HepG2 (cell line): ENCODE measurements around the gene DUS1L. TPM values are rescaled to one million over a fixed set of nuclear protein-coding genes. Genes with fewer than 3 reads are reported as not detected.

ENCODE experiments used
- KLF11 ChIP-seq: IDR thresholded peaks from 2 replicates; pipeline ENCODE4 v1.6.1; 2016; ENCODE audit warnings: missing compliant biosample characterization
- NFKBIZ ChIP-seq: IDR thresholded peaks from 2 replicates; pipeline ENCODE4 v1.6.1; 2018; ENCODE audit warnings: missing genetic modification reagents, missing compliant biosample characterization
- PLRG1 ChIP-seq: fragments of 450-650 bp; conservative IDR thresholded peaks from 2 replicates; pipeline ENCODE4 v1.6.1; 2016
- TBL1XR1 ChIP-seq: fragments of 150-350 bp; IDR thresholded peaks from 2 replicates; pipeline ENCODE4 v1.6.1; 2014; ENCODE audit warnings: borderline replicate concordance, low read length; ENCODE audit not compliant: partially characterized antibody
- XRCC5 ChIP-seq: fragments of 200-400 bp; formaldehyde crosslinking; optimal IDR thresholded peaks from 2 replicates; pipeline ENCODE3; 2017; ENCODE audit warnings: mild to moderate bottlenecking, low read length
- YY1 ChIP-seq: IDR thresholded peaks from 2 replicates; pipeline ENCODE4 v1.6.1; 2011; ENCODE audit warnings: low read length, low read depth, moderate library complexity, mild to moderate bottlenecking; ENCODE audit not compliant: insufficient read depth, insufficient replicate concordance
- ZIK1 ChIP-seq: sonication (generic); formaldehyde crosslinking; IDR thresholded peaks from 2 replicates; pipeline ENCODE4 v1.5.0; 2020; ENCODE audit warnings: mild to moderate bottlenecking, low read depth, missing genetic modification reagents, borderline replicate concordance
- ZKSCAN8 ChIP-seq: IDR thresholded peaks from 2 replicates; pipeline ENCODE4 v1.6.1; 2016; ENCODE audit warnings: borderline replicate concordance, missing genetic modification reagents, missing compliant biosample characterization
- ZNF232 ChIP-seq: sonication (generic); formaldehyde crosslinking; IDR thresholded peaks from 2 replicates; pipeline ENCODE4 v1.4.0; 2020; ENCODE audit warnings: missing genetic modification reagents, borderline replicate concordance
- ZNF567 ChIP-seq: sonication (generic); formaldehyde crosslinking; IDR thresholded peaks from 2 replicates; pipeline ENCODE4 v1.8.1; 2023; ENCODE audit warnings: mild to moderate bottlenecking, missing genetic modification reagents, borderline replicate concordance
- ZNF577 ChIP-seq: sonication (generic); formaldehyde crosslinking; IDR thresholded peaks from 2 replicates; pipeline ENCODE4 v1.4.0; 2020; ENCODE audit warnings: mild to moderate bottlenecking, low read depth, missing genetic modification reagents, borderline replicate concordance
- ZNF772 ChIP-seq: sonication (generic); formaldehyde crosslinking; IDR thresholded peaks from 2 replicates; pipeline ENCODE4 v1.5.0; 2020; ENCODE audit warnings: mild to moderate bottlenecking, missing genetic modification reagents
- polyA plus RNA-seq, 8 experiments: library from polyadenylated mRNA; depleted of rRNA in 3 of 8; stranded (reverse) in 7 of 8; unstranded in 1 of 8; fragments of >200 nt; fragmentation: Illumina TruSeq in 4 of 8; extraction: Trizol in 4 of 8; gene quantifications; 2 replicates each; pipeline versions ENCODE4 v1.2.1 to v1.2.3, GENCODE V29; 2011 to 2016; ENCODE audit warnings: low read depth in 4 of 8, missing spikeins in 1 of 8, mixed read lengths in 1 of 8; ENCODE audit not compliant: insufficient read depth in 1 of 8
- total RNA-seq, 5 experiments: library from RNA; depleted of rRNA; stranded (reverse); fragments of >200 nt; fragmentation: Illumina TruSeq; extraction: Trizol; gene quantifications; 2 replicates each; pipeline ENCODE4 v1.2.3, GENCODE V29; 2016; ENCODE audit warnings: low read depth in 1 of 5
- TF ChIP-seq, protein P1 (sequence below): sonication (generic); formaldehyde crosslinking; IDR thresholded peaks from 2 replicates; pipeline ENCODE4 v1.4.0; 2020; ENCODE audit warnings: missing genetic modification reagents, mild to moderate bottlenecking, borderline replicate concordance
- TF ChIP-seq, protein P2 (sequence below): sonication (generic); formaldehyde crosslinking; conservative IDR thresholded peaks from 2 replicates; pipeline ENCODE4 v1.4.0; 2020; ENCODE audit warnings: mild to moderate bottlenecking, missing genetic modification reagents, moderate library complexity
- TF ChIP-seq, protein P3 (sequence below): sonication (generic); formaldehyde crosslinking; conservative IDR thresholded peaks from 2 replicates; pipeline ENCODE4 v1.4.0; 2020; ENCODE audit warnings: missing genetic modification reagents
- TF ChIP-seq, protein P4 (sequence below): sonication (generic); formaldehyde crosslinking; IDR thresholded peaks from 2 replicates; pipeline ENCODE4 v1.4.0; 2020; ENCODE audit warnings: missing genetic modification reagents

Gene DUS1L
- total and polyA plus RNA-seq, 2 of the 13 experiments (the other 11 are each of a cell fraction or from before 2014, with no cell fraction given) = 81.0 to 109 TPM

DNA sequence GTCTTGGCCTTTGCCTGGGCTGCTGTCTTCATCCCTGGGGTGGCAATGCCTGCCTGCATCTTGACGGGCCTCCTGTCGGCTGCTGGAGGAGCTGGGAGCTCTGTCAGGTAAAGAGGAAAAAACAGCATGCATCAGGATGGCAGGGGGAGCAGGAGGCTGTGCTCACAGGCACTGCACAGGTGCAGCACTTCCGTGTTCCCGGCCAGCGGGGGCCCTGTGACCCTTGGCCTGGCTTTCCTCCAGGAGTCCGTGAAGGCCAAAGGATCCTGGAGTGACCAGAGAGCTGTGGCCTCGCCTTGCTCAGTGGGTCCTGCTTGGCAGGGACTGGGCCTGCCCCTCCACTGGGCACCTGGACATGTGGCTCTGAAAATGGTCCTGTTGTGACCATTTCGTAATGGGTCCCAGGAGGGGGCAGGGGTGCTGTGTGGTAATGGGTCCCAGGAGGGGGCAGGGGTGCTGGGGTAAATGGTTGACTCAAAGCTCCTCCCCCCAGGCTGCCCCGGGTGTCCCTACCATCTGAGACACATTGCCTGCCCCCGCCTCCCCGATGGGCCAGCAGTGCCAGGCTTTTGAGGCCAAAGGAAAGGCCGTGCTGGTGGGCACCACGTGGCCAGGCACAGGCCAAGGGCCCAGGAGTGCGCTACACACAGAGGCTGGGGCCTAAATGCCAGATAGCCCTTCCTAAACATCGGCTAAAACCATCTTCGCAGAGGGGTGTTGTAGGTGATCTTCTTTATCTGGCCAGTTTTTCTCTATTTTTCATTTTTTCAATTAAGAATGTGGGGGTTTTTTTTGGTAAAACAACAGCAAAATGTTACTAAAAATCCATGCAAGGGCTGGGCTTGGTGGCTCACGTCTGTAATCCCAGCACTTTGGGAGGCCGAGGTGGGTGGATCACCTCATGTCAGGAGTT lies 36.4 kb upstream of the DUS1L start (continued):
- TF ChIP-seq, protein P1, sequence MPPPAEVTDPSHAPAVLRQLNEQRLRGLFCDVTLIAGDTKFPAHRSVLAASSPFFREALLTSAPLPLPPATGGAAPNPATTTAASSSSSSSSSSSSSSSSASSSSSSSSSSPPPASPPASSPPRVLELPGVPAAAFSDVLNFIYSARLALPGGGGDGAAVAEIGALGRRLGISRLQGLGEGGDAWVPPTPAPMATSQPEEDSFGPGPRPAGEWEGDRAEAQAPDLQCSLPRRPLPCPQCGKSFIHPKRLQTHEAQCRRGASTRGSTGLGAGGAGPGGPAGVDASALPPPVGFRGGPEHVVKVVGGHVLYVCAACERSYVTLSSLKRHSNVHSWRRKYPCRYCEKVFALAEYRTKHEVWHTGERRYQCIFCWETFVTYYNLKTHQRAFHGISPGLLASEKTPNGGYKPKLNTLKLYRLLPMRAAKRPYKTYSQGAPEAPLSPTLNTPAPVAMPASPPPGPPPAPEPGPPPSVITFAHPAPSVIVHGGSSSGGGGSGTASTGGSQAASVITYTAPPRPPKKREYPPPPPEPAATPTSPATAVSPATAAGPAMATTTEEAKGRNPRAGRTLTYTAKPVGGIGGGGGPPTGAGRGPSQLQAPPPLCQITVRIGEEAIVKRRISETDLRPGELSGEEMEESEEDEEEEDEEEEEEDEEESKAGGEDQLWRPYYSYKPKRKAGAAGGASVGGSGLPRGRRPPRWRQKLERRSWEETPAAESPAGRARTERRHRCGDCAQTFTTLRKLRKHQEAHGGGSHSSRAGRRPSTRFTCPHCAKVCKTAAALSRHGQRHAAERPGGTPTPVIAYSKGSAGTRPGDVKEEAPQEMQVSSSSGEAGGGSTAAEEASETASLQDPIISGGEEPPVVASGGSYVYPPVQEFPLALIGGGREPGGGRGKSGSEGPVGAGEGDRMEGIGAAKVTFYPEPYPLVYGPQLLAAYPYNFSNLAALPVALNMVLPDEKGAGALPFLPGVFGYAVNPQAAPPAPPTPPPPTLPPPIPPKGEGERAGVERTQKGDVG = 0 out of 2 replicates have a peak, but pooled peaks have one; percentile 60
- TF ChIP-seq PLRG1 (no peak), XRCC5 (peak; percentile 14), TBL1XR1 (no peak), KLF11 (CRISPR knock-in tag) (peak; percentile 91), ZNF567 (CRISPR knock-in tag) (0 out of 2 replicates have a peak, but pooled peaks have one; percentile 50), ZNF772 (CRISPR knock-in tag) (peak; percentile 72), ZKSCAN8 (CRISPR knock-in tag) (peak; percentile 77), YY1 (peak; percentile 13), ZNF577 (CRISPR knock-in tag) (no peak), NFKBIZ (CRISPR knock-in tag) (peak; percentile 93), ZNF232 (CRISPR knock-in tag) (no peak), ZIK1 (0 out of 2 replicates have a peak, but pooled peaks have one; percentile 69)
- TF ChIP-seq, protein P2, sequence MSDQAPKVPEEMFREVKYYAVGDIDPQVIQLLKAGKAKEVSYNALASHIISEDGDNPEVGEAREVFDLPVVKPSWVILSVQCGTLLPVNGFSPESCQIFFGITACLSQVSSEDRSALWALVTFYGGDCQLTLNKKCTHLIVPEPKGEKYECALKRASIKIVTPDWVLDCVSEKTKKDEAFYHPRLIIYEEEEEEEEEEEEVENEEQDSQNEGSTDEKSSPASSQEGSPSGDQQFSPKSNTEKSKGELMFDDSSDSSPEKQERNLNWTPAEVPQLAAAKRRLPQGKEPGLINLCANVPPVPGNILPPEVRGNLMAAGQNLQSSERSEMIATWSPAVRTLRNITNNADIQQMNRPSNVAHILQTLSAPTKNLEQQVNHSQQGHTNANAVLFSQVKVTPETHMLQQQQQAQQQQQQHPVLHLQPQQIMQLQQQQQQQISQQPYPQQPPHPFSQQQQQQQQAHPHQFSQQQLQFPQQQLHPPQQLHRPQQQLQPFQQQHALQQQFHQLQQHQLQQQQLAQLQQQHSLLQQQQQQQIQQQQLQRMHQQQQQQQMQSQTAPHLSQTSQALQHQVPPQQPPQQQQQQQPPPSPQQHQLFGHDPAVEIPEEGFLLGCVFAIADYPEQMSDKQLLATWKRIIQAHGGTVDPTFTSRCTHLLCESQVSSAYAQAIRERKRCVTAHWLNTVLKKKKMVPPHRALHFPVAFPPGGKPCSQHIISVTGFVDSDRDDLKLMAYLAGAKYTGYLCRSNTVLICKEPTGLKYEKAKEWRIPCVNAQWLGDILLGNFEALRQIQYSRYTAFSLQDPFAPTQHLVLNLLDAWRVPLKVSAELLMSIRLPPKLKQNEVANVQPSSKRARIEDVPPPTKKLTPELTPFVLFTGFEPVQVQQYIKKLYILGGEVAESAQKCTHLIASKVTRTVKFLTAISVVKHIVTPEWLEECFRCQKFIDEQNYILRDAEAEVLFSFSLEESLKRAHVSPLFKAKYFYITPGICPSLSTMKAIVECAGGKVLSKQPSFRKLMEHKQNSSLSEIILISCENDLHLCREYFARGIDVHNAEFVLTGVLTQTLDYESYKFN (CRISPR knock-in tag) = peak; percentile 87
- TF ChIP-seq, protein P3, sequence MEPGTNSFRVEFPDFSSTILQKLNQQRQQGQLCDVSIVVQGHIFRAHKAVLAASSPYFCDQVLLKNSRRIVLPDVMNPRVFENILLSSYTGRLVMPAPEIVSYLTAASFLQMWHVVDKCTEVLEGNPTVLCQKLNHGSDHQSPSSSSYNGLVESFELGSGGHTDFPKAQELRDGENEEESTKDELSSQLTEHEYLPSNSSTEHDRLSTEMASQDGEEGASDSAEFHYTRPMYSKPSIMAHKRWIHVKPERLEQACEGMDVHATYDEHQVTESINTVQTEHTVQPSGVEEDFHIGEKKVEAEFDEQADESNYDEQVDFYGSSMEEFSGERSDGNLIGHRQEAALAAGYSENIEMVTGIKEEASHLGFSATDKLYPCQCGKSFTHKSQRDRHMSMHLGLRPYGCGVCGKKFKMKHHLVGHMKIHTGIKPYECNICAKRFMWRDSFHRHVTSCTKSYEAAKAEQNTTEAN (CRISPR knock-in tag) = no peak
- TF ChIP-seq, protein P4, sequence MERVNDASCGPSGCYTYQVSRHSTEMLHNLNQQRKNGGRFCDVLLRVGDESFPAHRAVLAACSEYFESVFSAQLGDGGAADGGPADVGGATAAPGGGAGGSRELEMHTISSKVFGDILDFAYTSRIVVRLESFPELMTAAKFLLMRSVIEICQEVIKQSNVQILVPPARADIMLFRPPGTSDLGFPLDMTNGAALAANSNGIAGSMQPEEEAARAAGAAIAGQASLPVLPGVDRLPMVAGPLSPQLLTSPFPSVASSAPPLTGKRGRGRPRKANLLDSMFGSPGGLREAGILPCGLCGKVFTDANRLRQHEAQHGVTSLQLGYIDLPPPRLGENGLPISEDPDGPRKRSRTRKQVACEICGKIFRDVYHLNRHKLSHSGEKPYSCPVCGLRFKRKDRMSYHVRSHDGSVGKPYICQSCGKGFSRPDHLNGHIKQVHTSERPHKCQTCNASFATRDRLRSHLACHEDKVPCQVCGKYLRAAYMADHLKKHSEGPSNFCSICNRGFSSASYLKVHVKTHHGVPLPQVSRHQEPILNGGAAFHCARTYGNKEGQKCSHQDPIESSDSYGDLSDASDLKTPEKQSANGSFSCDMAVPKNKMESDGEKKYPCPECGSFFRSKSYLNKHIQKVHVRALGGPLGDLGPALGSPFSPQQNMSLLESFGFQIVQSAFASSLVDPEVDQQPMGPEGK (CRISPR knock-in tag) = peak; percentile 98
